ENCODE measurements around the gene ZNF117. TPM values are rescaled to one million over a fixed set of nuclear protein-coding genes. Genes with fewer than 3 reads are reported as not detected.

The ZNF117 gene
- total and polyA plus RNA-seq, 9 of the 15 experiments (the other 6 are each of a cell fraction or from before 2014, with no cell fraction given) = 2.5 to 18.9 (median 14.1) TPM

DNA sequence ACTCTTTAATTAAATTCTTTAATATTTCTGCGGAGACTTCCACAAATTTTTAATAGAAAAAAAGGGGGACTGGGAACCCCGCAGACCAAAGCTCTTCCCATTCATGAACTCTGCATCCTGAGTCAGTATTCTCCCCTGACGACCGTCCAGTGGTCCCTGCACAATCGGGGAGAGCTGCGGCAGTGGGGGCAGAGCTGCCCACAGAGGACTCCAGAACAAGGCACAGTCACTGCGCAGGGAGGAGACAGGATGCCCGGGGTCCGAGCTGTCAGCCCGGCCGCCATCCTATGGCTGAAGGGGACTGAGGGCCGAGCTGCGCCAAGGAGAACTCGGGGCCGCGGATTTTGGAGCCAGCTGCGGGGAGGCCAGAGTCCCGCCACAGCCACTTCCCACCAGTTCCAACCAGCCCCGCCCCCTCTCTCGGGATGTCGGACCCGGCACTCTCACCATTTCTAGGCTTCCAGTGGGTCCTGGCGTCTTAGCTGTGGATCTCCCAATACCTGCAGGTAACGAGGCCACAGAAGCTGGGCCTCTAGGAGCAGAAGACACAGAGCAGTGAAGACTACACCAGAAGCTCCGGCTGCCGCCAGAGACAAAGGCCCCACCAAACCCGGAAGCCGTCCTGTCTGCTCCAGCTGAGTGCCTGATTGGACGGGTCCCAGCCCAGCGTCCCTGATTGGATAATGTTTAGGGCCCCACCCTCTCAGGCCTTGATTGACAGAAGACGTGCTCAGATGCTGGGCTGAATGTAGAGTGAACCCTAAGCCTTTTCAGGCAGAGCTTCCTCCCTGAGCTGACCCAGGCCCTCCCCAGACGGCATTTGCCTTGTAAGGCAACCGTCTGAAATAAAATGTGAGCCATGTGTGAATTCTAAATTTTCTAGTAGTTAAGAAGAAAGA, 15.5 kb upstream of the ZNF117 start, which contains the start of gene ERV3-1 (continued):
- TF ChIP-seq NKRF (IDR thresholded peaks at IDR 0.05; ENCODE audit: borderline replicate concordance) (no peak), CHD7 (IDR thresholded peaks at IDR 0.05; ENCODE audit: low read depth, low read length) (no peak), TCF7 (IDR thresholded peaks at IDR 0.05; ENCODE audit: borderline replicate concordance) (no peak), ZNF431 (CRISPR knock-in tag; IDR thresholded peaks at IDR 0.05) (no peak), PHB2 (IDR thresholded peaks at IDR 0.05; ENCODE audit: low read depth) (no peak), MIER1 (IDR thresholded peaks at IDR 0.05; ENCODE audit: low read depth) (no peak), U2AF1 (optimal IDR thresholded peaks at IDR 0.05; ENCODE audit: low read depth, low read length) (no peak), KHSRP (IDR thresholded peaks at IDR 0.05) (no peak), HNRNPLL (IDR thresholded peaks at IDR 0.05; ENCODE audit: low read depth, low read length, poor library complexity, severe bottlenecking) (peak; percentile 45), NR4A1 (CRISPR knock-in tag; IDR thresholded peaks at IDR 0.05) (no peak), NR4A1 (tag; IDR thresholded peaks at IDR 0.05) (no peak), CGGBP1 (CRISPR knock-in tag; IDR thresholded peaks at IDR 0.05) (0 out of 2 replicates have a peak, but pooled peaks have one; percentile 61), LARP7 (IDR thresholded peaks at IDR 0.05) (no peak)
- TF ChIP-seq, protein P1, sequence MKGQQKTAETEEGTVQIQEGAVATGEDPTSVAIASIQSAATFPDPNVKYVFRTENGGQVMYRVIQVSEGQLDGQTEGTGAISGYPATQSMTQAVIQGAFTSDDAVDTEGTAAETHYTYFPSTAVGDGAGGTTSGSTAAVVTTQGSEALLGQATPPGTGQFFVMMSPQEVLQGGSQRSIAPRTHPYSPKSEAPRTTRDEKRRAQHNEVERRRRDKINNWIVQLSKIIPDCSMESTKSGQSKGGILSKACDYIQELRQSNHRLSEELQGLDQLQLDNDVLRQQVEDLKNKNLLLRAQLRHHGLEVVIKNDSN (CRISPR knock-in tag; IDR thresholded peaks at IDR 0.05) = no peak

Data from K562 (cell line).